Osteocyte (in vitro differentiated cells): ENCODE measurements around the gene HSPH1. TPM values are rescaled to one million over a fixed set of nuclear protein-coding genes. Genes with fewer than 3 reads are reported as not detected.

ENCODE experiments used
- DNase-seq: peaks from one replicate; pipeline ENCODE4 v3.0.0; 2021; ENCODE audit warnings: mixed read lengths; ENCODE audit not compliant: unreplicated experiment; ENCODE audit errors: extremely low spot score
- H3K27ac Mint-ChIP-seq: one replicate; pipeline ENCODE4 v1.8.0; 2021; ENCODE audit warnings: mild to moderate bottlenecking, mixed read lengths; ENCODE audit not compliant: unreplicated experiment
- H3K27me3 Mint-ChIP-seq: one replicate; pipeline ENCODE4 v1.8.0; 2021; ENCODE audit warnings: mixed read lengths; ENCODE audit not compliant: unreplicated experiment
- H3K36me3 Mint-ChIP-seq: one replicate; pipeline ENCODE4 v1.8.0; 2021; ENCODE audit warnings: mixed read lengths; ENCODE audit not compliant: unreplicated experiment
- H3K4me1 Mint-ChIP-seq: one replicate; pipeline ENCODE4 v1.8.0; 2021; ENCODE audit warnings: mixed read lengths; ENCODE audit not compliant: unreplicated experiment
- H3K4me3 Mint-ChIP-seq: one replicate; pipeline ENCODE4 v1.8.0; 2021; ENCODE audit warnings: mild to moderate bottlenecking, moderate library complexity, mixed read lengths; ENCODE audit not compliant: unreplicated experiment
- H3K9me3 Mint-ChIP-seq: one replicate; pipeline ENCODE4 v1.8.0; 2021; ENCODE audit warnings: mixed read lengths; ENCODE audit not compliant: unreplicated experiment
- CTCF ChIP-seq: fragments of 200-600 bp; sonication (generic); IDR thresholded peaks from 2 replicates; pipeline ENCODE4 v1.5.0; 2021; ENCODE audit warnings: antibody characterized with exemption, mild to moderate bottlenecking, moderate library complexity
- total RNA-seq: library from RNA; stranded (reverse); gene quantifications from 2 replicates; pipeline ENCODE4 v1.2.1, GENCODE V29; 2021

The HSPH1 gene
- total RNA-seq, 1 donor from 2014 or later = 75.5 TPM

- Mint-ChIP-seq H3K4me3 (no peak overlapping the region), H3K9me3 (no peaks in the 10 kb centered on the region), H3K27ac (no peak overlapping the region), H3K27me3 (no peaks in the 10 kb centered on the region), H3K4me1 (peaks cover 32% of the 10 kb centered on the region), H3K36me3 (no peaks in the 10 kb centered on the region)
- no peak for DNase-seq
- no peak for TF ChIP-seq CTCF
Observed at GRCh38 chr13:31207661-31208552, 46.2 kb upstream of the HSPH1 start.

- DNase-seq = no peak
- Mint-ChIP-seq H3K9me3 (no peaks in the 10 kb centered on the region), H3K27me3 (no peaks in the 10 kb centered on the region), H3K4me3 (no peak overlapping the region), H3K27ac (no peak overlapping the region), H3K36me3 (no peaks in the 10 kb centered on the region), H3K4me1 (peaks cover 35% of the 10 kb centered on the region)
- TF ChIP-seq CTCF = no peak
Observed at GRCh38 chr13:31204592-31204991, 42.9 kb upstream of the HSPH1 start.

- TF ChIP-seq CTCF = no peak
- Mint-ChIP-seq H3K27ac (peak overlapping the region; percentile 68), H3K4me3 (peak overlapping the region; percentile 77), H3K27me3 (no peaks in the 10 kb centered on the region), H3K9me3 (no peaks in the 10 kb centered on the region), H3K4me1 (peaks cover 23% of the 10 kb centered on the region), H3K36me3 (no peaks in the 10 kb centered on the region)
- DNase-seq = no peak
Observed at GRCh38 chr13:31201341-31202031, 39.8 kb upstream of the HSPH1 start.

- peak; percentile 88 for DNase-seq
- Mint-ChIP-seq H3K27ac (peak overlapping the region; percentile 68), H3K36me3 (no peaks in the 10 kb centered on the region), H3K27me3 (no peaks in the 10 kb centered on the region), H3K4me1 (peaks cover 23% of the 10 kb centered on the region), H3K4me3 (peak overlapping the region; percentile 77), H3K9me3 (no peaks in the 10 kb centered on the region)
- TF ChIP-seq CTCF = no peak
Observed at GRCh38 chr13:31200637-31200971, 38.9 kb upstream of the HSPH1 start.
